Nephron progenitor cell (in vitro differentiated cells): Measurements from ENCODE around the gene RPTOR.

Source experiments
- DNase-seq: peaks from one replicate; pipeline ENCODE4 v3.0.0; 2021
- H3K27ac Mint-ChIP-seq: 2 replicates; pipeline ENCODE4 v1.8.0; 2021; ENCODE audit warnings: mild to moderate bottlenecking, moderate library complexity, mixed read lengths
- H3K27me3 Mint-ChIP-seq: 2 replicates; pipeline ENCODE4 v1.8.0; 2021; ENCODE audit warnings: mild to moderate bottlenecking, low read depth, mixed read lengths; ENCODE audit not compliant: poor library complexity
- H3K36me3 Mint-ChIP-seq: 2 replicates; pipeline ENCODE4 v1.8.0; 2021; ENCODE audit warnings: low read depth, mixed read lengths
- H3K4me1 Mint-ChIP-seq: 2 replicates; pipeline ENCODE4 v1.8.0; 2021; ENCODE audit warnings: mixed read lengths
- H3K4me3 Mint-ChIP-seq: 2 replicates; pipeline ENCODE4 v1.8.0; 2021; ENCODE audit warnings: mild to moderate bottlenecking, moderate library complexity, mixed read lengths
- H3K9me3 Mint-ChIP-seq: 2 replicates; pipeline ENCODE4 v1.8.0; 2021; ENCODE audit warnings: mild to moderate bottlenecking, moderate library complexity, mixed read lengths
- TF ChIP-seq, protein P1 (sequence below): fragments of 200-600 bp; sonication (generic); IDR thresholded peaks from 2 replicates; pipeline ENCODE4 v1.5.0; 2021; ENCODE audit warnings: antibody characterized with exemption

Gene RPTOR

DNA sequence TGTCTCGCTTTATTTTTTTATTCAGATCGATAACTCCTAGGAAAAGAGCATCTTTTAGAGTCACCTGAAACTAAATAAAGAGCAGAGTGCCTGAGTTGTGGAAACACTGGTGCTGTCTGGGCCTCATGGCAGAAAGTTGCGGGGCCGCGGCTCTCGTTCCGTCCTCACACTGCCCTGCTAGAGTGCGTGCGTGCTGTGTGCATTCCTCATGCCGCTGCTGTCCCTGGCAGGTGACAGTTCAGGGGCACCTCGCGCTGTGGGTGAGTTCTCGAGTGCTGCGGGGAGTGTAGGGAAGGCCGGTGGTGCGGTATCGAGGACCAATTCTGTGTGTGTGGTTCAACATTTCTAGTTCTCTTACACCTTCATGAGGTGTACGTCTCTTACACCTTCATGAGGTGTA is 136.6 kb downstream of the RPTOR start:
- Mint-ChIP-seq H3K4me3 (no peak overlapping the region), H3K27ac (no peak overlapping the region), H3K36me3 (peaks cover 11% of the 10 kb centered on the region), H3K27me3 (no peaks in the 10 kb centered on the region), H3K4me1 (peaks cover 41% of the 10 kb centered on the region), H3K9me3 (no peaks in the 10 kb centered on the region)
- no peak for DNase-seq
- TF ChIP-seq, protein P1, sequence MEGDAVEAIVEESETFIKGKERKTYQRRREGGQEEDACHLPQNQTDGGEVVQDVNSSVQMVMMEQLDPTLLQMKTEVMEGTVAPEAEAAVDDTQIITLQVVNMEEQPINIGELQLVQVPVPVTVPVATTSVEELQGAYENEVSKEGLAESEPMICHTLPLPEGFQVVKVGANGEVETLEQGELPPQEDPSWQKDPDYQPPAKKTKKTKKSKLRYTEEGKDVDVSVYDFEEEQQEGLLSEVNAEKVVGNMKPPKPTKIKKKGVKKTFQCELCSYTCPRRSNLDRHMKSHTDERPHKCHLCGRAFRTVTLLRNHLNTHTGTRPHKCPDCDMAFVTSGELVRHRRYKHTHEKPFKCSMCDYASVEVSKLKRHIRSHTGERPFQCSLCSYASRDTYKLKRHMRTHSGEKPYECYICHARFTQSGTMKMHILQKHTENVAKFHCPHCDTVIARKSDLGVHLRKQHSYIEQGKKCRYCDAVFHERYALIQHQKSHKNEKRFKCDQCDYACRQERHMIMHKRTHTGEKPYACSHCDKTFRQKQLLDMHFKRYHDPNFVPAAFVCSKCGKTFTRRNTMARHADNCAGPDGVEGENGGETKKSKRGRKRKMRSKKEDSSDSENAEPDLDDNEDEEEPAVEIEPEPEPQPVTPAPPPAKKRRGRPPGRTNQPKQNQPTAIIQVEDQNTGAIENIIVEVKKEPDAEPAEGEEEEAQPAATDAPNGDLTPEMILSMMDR, result no peak

DNA sequence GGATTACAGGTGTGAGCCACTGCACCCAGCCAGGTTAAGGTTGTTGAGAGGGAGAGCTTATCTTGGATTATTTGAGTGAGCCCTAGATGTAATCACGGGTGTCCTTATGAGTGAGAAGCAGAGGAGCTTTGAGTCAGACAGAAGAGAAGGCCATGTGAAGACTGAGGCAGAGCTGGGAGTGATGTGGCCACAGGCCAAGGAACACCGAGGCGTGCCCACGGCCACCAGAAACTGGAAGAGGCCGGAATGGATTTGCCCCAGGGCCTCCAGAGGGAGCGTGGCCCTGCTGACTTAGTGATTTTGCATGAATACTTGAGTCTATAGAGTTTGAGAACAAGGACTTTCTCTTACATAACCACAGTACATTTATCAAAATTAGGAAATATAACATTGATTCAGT is 137.7 kb downstream of the RPTOR start:
- TF ChIP-seq, protein P1, result no peak
- Mint-ChIP-seq H3K27me3 (no peaks in the 10 kb centered on the region), H3K9me3 (no peaks in the 10 kb centered on the region), H3K4me1 (peaks cover 42% of the 10 kb centered on the region), H3K36me3 (peaks cover 20% of the 10 kb centered on the region), H3K27ac (no peak overlapping the region), H3K4me3 (no peak overlapping the region)
- DNase-seq, result no peak

DNA sequence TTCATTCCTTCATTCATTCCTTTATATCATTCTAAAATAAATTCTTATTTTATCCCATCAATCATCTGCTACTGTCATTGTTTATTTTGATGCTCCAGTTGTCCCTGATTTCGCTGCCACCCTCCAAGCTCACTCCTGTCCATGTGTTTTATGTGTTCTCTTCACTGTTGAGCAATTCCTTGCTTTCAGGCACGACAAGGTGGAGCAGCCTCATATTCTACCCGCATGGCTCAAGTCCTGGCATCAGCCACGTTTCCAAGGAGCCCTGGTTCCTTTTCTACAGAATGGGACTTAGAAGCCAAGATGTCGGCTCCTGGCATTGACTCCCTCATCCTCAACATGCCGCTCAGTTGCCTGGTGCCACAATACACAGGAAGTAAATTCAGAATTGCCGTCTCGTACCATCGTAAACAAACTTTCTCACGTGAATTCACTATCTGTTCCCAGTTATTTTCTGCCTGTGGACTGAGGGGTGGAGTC is 139.0 kb downstream of the RPTOR start:
- H3K4me3 Mint-ChIP-seq, result no peak overlapping the region
- peaks cover 29% of the 10 kb centered on the region for H3K4me1 Mint-ChIP-seq
- peaks cover 30% of the 10 kb centered on the region for H3K36me3 Mint-ChIP-seq
- no peaks in the 10 kb centered on the region for H3K9me3 Mint-ChIP-seq
- DNase-seq, result no peak
- TF ChIP-seq, protein P1, result no peak
- H3K27ac Mint-ChIP-seq, result peak overlapping the region; percentile 69
- H3K27me3 Mint-ChIP-seq, result no peaks in the 10 kb centered on the region

DNA sequence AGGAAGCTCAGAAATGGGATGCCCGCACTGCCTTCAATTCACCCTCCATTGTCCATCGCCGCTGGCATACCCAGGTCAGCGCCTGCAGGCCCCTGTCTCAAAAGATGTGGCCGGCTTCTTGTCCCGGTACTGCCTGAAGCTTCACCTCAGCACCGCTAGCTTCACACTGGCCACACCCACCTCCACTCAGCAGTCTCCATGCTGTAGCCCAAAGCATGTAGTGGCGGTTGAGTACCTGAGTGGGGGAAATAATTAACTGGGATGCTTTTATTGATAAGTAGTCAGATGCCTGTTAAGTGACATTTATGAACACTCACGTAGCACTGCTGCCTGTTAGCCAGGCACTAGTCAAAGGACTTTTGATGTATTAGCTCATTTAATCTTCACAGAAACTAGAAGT is 143.2 kb downstream of the RPTOR start:
- no peaks in the 10 kb centered on the region for H3K27me3 Mint-ChIP-seq

DNA sequence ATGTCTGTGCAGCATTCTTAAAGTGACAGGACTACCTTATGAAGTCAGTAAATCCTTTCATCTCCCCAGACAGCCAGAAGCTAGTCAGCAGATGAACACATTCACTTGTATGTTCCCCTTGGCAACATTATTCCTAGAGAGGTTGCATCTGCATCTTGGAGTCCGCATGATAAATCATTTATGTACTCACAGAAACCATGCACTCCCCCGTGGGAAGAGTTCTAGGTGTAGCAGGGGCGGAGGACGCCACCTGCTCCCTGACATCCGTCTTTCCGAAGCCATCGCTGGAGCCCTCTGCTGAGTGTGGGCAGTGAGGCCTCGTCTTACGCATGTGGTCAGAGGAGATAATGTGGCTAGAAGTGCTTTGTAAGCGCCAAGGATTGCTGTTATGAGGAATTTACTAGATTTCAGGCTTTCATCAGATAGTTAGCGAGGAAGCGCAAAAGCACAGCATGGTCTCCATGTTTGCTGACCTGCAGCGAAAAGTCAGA is 144.5 kb downstream of the RPTOR start:
- DNase-seq, result no peak
- TF ChIP-seq, protein P1, result no peak
- Mint-ChIP-seq H3K27ac (no peak overlapping the region), H3K9me3 (no peaks in the 10 kb centered on the region), H3K4me3 (no peak overlapping the region), H3K4me1 (peaks cover 30% of the 10 kb centered on the region), H3K36me3 (peaks cover 40% of the 10 kb centered on the region), H3K27me3 (no peaks in the 10 kb centered on the region)

More for the DNA sequence above, 143.2 kb downstream of the RPTOR start:
- TF ChIP-seq, protein P1, result no peak
- H3K4me3 Mint-ChIP-seq, result no peak overlapping the region
- H3K27ac Mint-ChIP-seq, result no peak overlapping the region
- no peaks in the 10 kb centered on the region for H3K9me3 Mint-ChIP-seq
- peaks cover 25% of the 10 kb centered on the region for H3K4me1 Mint-ChIP-seq
- DNase-seq, result no peak
- peaks cover 50% of the 10 kb centered on the region for H3K36me3 Mint-ChIP-seq

DNA sequence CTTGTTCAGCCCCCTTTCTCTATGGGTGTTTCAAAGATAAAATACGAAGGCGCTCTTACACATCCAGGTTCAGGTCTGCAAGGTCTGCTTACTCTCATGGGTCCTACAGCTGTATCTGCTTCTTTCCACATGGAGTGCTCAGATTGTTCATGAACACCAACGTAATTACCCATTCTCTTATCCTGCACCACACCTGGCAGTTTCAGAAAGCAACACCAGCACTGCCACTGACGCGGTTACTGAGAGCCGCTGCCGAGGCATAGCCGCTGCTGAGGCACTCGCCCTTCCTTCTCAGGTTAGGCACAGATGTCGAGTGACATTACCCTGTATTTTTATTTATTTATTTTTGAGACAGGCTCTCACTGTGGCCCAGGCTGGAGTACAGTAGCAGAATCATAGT is 147.1 kb downstream of the RPTOR start:
- DNase-seq, result no peak
- no peaks in the 10 kb centered on the region for H3K9me3 Mint-ChIP-seq
- H3K27ac Mint-ChIP-seq, result peak overlapping the region; percentile 44
- no peak overlapping the region for H3K4me3 Mint-ChIP-seq
- H3K4me1 Mint-ChIP-seq, result peaks cover 51% of the 10 kb centered on the region
- H3K27me3 Mint-ChIP-seq, result no peaks in the 10 kb centered on the region
- H3K36me3 Mint-ChIP-seq, result peaks cover 35% of the 10 kb centered on the region
- TF ChIP-seq, protein P1, result no peak
